Measurements from ENCODE around the gene FGFR3.

Gene FGFR3

DNA sequence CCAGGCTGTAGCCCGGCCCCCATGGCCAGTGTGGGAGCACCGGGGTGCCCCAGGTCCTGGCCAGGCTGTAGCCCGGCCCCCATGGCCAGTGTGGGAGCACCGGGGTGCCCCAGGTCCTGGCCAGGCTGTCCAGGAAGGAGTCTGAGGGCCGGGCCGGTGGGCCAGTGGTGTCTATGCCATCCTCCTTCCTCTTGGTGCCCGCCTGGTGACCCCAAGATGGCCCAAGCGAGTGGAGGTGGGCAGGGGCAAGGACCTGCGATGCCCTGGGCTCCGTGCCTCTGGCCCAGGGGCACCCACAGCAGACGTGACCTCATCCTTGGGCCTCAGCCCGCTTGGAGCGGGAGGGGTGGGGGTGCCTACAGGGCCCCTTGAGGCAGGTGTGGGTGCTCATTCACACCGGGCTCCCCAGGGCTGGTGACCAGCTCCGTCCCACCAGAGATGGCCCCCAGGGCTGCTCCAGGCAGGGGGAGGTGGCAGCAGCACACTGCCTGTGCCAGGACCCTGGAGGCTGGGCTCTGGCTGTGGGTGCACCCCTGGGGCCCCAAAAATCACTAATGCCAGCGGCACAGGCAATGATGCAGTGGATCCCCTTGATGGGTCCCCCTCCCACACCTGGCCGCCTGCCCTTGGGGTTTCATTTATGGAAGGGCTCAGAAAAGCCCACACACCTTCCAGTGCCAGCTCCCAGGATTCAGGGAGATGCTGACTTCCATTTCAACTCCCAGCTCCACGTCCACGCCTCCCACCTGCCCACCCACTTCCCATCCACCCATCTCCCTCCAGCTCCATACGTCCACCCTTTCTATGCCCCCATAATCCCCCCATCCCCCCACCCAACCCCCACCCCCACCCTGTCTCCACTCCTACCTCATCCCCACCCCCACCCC is 36.0 kb upstream of the FGFR3 start:
- no peak for DNase-seq

DNA sequence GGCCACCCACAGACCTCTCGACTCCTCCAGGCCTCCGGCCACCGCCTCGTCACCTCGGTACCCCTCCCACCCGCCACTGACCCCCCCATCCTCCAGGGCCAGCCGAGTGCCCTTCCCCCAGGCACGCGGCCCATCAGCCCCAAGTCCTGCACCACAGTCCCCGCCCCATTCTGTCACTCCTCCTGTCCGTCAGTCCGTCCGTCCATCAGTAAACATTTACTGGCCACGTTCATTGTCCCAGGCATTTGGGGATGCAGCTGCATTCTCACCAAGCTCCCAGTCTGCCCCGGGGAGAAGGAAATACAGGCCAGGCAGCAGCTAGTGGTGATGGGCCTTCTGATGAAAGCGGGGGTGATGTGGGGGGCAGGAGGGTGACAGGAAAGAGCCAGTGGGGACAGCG is 35.3 kb upstream of the FGFR3 start:
- DNase-seq: no peak

DNA sequence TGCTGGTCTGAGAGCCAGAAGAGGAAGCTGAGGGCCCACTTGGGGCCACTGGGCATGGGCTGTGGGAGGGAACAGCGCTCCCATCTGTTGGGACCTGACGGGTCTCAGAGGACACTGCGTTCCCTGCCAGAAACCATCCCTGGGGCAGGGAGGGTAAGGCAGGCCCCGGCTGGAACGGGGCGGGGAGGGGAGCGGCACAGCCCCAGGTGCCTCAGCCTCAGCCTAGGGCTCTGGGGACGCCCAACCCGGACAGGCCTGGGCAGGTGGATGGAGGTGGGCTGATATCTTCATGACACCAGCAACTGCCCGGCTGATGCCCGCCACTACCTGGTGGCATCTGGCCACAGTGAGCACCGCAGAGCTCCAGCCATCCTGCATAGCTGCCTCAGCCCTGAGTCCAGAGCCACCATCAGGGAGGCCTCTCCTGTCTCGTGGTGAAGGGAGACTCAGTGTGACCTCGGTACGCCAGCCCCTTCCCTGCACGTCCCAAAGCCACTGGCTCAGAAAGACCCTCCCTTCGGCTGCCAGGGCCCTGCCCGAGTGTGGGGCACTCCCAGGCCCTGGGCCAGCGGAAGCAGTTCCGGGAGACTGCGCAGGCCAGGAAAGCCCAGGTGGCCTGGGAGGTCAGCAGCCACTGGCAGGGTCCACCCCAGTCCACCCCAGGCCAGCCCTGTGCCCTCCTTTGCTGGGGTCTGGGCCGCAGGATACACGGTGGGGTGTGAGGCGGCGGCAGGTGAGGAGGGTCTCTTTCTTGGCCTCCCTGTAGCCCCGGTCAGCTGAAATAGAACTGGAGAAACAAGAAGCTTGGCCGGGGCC is 34.6 kb upstream of the FGFR3 start:
- DNase-seq: no peak

DNA sequence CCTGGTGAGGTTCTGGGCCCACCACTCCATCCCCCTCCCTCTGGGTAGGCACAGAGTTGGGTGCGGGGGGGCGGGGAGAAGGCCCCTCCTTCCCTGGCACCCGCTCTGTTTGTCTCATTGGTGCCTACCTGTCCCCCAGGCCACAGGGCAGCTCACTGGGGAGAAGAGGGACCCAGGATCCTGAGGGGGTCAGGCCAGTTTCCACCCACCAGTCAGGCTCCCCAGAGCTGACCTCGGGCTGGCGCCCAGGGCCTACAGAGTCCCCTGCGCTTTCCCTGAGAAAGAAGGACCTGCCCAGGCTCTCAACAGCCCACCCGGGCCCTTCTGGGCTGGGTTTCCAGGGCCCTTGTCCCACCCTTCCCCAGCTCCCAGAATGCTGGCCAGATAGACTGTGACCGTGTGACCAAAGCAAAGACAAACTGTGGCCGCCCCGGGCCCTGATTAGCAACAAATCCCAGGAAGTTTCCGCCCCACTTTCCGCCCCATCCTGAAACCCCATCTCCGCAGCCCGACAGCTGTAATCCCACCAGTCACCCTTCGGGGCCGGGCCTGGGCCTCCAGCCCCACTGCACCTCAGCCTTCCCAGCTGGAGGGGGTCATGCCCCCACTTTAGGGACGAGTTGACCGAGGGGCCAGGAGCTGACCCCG is 33.8 kb upstream of the FGFR3 start:
- DNase-seq: no peak

DNA sequence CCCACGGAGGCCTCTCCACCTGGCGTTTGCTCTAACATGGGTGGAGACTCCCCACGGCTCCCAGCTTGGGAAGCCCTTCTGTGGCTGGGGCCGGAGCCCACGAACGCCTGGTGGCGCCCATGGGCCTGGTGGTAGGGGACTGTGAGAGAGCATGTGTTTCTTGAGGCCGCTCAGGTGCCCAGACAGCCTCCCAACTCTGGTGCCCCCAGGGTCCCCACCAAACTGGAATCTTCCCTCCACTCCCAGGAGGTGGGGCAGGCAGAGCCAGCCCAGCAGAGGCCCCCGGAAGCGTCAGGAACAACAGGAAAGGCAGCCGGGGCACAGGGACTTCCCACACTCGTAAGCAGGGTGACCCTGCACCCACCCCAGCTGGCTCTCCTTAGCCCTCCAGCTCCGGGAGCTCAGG is 33.3 kb upstream of the FGFR3 start:
- DNase-seq: no peak

DNA sequence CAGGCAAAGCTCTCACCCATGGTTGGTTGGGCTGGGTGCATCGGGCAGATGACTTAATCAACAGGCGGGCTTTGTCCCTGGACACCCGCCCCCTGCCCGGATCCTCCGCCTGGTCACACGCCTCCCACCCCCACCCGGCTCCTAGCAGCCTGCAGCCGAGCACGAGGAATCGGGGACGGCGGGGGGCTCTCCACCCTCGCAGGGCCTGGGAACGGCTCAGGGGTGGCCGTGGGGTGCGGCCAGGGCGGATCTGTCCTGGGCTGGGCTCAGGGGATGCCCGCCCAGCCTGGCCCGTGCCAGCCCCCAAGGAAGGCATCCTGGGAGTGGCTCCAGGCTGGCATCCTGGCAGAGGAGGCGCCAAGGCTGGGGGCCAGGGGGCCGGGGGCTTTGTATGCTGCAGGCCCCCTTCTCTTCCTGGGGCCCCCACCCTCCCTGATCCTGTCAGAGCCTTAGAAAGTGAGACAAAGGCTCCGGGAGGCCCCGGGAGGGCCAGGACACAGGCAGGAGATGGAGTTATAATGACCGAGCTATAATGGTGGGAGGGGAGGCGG is 32.5 kb upstream of the FGFR3 start:
- no peak for DNase-seq

DNA sequence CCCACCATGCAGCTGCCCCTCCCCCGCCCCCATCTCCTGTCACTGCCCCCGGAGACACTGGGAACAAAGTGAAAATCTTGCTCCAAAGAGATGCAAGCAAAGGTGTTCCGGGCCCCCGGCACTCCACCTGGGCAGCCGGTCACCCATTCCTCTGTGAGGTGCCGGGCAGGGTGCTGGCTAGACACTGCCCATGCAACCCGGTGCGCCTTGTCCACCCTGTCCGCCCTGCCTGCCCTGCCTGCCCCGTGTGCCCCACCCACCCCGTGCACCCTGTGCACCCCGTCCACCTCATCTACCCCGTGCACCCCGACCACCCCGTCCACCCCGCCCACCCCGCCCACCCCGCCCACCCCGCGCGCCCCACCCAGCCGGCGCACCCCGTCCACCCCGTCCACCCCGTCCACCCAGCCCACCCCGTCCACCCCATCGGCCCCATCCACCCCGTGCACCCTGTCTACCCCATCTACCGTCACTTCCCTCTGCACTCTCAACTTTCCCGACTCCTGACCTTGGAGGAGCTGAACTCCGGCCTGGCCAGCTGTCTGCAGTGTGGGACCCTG is 31.9 kb upstream of the FGFR3 start:
- DNase-seq: no peak

DNA sequence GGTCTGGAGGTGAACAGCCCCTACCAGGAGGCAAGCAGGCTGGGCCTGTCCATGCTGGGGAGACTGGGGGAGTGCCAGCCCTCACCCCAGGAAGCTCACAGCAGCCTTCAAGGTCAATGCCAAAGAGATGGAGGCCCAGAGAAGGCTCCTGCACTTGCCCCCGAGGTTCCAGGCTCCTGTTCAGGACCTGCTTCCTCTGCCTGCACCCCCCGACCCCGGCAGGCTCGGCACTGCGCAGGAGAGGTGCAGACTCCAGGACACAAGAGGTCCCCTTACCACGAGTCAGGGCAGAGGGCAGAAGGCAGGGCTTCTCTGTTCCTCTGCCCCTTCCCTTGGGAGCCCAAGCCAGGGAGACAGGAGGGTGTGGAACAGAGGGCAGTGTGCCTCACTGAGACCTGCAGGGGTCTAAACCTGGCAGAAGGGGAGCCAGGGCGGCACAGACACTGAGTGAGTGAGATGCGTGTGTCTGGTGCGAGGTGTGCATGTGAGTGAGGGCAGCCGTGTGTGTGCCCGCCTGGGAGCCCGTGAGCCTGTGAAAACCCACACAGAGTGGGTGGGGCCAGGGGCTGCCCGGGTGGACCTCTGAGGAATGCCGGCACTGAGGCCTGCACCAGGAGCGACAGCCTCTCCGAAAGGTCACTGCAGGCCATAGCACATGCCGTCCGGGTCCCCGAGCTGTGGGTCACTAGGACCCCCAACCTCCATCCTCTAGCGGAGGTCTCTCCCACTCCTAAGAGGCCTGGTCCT is 30.7 kb upstream of the FGFR3 start:
- DNase-seq: no peak

DNA sequence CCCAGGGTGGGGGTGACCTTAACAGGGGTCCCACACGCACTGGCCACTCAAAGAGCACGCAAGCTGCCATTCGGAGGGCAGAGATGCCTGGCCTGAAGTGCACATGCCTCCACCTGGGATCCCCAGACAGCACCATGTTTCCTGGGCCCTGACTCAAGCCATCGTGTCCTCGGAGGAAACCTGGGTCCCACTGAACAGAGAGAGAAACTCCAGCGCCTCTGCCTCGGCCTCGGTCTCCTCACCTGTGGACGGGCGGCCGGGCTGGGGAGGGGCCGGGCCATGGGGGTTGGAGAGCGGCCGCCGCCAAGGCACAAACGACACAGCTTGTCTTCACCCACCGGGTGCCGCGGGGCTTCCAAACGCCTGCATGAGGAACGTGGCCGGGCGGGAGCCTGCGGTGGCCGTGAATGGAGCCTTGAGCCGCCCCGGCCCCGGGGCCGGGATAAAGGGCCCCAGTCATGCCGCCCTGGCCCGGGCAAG is 30.0 kb upstream of the FGFR3 start:
- no peak for DNase-seq

DNA sequence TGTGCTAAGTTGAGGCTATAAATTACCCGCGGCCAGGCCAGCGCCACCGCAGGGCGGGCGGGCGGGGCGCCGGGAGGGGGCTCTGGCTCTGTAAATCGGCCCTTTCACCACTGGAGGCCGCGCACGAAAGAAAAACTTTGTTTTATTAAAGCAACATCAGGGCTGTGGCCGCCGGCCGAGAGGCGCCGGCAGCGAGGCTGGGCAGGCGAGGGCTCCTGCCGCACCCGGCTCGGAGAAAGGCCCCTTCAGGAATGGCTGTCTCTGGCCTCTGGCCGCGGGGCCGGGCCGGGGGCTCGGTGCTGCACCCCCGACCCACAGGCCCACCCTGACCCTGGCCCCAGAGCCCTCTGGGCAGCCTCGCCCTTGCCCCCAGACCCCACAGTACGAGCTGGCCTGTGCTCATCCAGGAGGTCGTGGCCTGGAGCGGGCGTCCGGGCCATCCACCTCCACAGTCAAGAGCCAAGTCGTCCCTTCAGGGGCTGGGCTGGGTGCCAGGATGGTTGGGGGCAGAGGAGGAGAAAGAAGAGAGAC is 29.5 kb upstream of the FGFR3 start:
- DNase-seq: no peak

DNA sequence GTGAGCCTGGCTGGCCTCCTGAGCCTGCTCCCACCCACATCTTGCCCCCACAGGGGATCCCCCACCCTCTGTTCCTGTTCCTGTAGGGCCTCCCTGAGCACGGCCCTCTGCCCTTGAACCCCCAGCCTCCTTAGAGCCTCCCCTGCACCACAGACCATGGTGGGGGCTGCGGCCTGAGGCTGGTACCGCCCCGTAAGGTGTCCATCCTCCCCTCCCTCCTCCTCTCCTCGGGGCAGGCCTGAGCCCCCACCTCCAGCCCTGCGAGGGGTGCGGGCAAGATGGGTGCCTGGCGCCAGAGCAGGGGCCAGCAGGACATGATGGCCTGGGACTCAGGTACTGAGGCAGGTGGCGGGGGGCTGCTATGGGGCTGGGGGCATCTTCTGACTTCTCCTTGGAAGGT is 28.4 kb upstream of the FGFR3 start:
- DNase-seq: no peak

DNA sequence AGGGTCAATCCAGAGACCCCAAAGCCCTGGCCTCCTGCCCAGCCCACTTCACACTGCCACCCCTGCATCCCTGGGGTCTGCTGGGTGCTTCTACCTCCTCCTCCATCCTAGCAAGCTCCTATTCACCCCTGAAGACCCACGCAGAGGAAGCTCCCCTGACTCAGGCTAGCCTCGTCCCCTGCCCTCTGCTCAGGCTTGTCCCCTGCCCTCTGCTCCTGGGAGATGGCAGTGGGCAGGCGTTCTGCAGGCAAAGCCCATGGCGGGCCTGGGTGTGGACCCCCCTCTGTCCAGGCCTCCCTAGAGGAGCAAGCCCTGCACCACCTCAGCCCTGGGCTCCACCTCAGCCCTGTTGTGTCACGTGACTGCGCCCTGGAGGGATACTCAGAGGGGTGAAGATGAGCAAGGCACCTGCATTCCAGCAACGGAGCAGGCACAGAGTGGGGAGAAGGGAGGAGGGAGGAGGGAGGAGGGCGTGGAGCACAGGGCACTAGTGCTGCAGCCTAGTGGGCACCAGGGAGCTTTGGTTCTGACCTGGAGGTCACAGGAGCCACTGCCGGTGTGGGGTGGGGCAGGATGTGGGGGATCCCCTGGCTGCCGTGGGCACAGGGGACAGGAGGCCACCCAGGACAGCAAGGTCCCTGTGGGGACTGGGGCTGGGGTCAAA is 27.6 kb upstream of the FGFR3 start:
- no peak for DNase-seq

DNA sequence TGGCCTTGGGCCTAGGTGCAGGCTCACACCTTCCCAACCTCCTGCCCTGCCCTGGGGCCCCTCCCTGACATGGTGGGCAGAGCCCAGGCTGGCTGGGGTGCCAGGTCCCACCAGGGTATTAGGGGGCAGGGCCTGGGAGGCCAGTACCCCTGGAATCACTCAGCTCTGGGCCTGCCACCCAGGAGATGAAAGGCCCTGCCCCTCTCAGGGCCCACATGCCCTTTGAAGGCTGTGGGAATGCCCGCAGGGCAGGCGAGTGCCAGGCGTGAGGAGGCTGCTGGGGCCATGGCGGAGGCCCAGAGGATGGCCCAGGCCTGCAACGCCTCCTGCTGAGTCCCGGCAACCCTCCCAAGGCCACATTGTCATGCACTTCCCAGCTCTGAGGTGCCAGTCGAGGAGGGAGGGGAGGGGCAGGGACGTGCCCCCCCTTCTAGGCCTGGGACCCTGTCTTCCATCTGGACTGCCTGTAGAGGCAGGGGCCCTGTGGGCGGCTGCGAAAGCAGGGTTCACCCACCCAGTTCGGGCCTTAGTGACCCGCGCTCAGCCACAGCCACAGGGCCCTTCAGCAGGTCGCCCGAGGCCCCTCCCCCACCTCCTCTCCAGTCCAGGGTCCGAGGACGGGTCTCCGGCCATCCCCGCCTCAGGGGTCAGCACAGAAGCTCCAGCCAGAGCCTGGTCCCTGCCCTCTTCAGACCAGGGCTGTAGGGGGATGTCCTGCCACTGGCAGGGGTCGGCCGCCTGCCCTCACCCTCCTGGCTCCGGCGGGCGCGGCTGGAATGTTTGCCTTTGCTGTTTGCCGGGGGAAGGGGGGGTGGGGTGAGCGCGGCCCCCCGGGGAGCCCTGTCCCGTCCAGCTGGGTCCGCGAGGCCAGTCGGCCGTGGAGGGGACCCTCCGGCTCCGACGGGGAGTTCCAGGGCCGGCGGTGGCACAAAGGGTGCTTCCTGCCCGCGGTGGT is 26.7 kb upstream of the FGFR3 start:
- DNase-seq: no peak

DNA sequence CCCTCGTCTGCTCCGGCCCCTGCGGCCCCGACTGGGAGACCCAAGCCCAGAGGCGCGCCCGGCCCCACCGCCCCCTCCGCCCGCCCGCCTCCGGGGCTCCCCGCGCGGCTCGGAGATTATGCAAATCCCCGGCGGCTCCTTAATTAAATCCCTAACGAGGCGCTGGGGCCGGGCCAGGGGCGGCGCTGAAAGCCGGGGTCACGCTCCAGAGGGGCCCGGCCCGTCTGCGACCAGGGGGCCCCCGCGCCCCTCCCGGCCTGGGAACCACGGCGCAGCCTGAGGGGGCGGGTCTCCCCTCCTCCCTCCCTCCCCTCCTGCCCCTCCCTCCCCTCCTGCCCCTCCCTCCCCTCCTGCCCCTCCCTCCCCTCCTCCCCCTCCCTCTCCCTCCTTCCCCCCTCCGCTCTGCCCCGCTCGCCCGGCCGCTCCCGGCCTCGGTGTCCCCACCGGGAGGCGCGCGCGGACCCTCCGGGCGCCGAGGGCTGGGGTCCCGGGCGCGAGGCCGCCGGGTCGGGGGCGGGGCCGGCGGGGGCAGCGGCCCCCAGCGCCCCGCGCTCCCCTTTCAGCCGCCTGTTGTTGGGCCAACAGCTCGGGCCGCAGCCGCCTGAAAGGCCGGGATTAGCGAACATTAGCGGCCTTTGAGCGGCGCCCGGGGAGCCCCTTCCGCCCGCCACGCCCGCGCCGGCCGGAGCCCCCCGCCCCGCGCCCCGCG is 25.9 kb upstream of the FGFR3 start:
- peak in 1 of 2 experiments; percentile 8 for DNase-seq

DNA sequence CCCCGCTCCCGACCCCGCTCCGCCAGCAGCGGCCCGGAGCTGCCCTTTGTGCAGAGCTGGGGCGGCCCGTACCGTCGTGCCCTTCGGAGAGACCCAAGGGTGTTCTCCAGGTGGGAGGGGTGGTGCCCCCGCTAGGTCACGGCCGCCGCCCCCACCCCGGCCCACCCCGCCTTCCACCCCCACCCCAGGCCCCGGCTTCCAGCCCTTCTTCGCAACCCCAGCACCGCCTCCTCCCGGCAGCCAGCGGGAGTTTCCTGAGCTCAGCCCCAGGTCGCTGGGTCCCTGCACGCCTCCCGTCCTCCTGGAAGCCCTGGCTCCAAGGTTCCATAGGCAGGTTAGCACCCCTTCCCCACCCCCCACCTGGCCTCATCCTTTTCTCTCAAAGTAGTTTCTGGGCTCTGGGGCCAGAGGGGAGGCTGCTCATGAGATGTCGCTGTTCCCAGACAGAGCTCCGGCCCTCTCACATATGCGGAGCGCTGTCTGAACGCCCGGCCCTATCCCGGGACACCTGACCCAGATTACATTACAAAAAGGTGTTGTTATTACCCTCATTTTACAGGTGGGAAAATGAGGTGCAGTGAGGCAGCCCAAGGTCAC is 25.2 kb upstream of the FGFR3 start:
- peak in 1 of 2 experiments; percentile 17 for DNase-seq

DNA sequence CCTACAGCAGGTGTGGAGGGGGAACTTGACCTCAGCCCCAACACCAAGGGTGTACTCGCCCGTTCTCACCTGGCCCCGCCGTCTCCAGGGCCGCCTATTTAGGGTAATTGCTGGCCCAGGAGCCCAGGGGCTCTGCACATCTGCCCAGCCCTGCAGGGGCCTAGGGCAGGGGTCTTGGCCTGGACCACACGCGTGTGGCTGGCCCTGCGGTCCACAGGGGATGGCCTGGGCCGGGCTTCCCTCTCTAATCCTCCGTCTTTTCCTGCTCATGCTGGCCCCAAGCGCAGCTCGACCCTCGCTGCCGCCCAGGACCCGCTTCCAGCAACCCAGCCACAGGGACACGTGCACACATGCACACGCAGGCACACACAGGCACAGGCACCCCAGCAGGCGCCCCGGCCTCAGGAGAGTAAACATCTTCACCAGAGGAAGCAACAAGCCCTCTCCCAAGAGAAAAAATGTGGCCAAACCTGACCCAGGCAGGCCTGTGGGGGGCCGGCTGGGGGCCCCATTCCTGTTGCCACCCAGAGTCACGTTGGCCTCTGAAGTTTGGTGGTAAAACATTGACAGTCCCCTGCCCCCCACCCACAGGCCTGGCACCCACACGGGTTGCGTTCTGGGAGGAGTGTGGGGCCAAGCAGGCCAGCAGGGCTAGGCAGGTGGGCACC is 24.6 kb upstream of the FGFR3 start:
- DNase-seq: no peak

DNA sequence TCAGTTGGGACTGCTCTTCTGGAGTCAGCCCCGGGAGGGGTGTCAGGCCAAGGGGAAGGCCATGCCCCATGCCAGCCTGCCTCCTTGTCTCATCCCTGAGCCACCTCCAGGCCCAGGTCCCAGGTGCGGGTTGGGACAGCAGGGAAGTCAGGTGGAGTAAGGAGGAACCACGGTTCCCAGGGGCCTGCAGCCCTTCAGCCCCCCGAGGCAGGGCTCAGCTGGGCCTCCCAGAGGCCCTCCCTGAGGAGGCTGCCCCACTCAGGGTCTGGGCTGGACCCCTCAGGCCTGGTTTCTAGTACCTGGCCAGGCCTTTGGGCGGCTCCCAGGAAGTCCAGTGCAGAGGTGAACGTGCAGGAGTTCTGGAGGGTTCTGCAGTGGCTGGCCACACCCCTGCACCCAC is 23.4 kb upstream of the FGFR3 start:
- DNase-seq: no peak

DNA sequence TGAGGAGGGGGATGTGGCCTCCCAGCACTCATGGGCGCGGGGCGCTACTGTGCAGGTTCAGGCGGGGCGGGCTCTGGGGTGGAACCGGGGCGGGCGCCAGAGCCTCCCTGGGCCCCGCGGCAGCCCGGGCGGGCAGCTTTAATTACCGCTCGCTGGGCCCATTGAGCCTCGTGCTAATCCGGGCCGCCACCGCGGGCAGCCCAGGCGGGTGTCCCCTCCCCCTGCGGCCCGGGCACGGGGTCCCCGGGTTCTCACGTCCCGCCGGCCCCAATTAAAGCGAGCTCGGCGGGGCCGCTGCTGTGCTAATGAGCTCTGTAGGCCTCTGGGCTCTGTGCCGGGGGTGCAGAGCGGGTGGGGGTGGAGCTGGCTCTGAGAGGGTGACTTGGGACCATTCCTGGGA is 22.8 kb upstream of the FGFR3 start:
- no peak for DNase-seq

Data from NCI-H2081 (cell line).